Putamen (tissue), 1 donor: Measurements from ENCODE around the gene PAPSS2.
"Not testable (repeated sequence)": the region's sequence is repeated elsewhere in the genome, so short reads cannot be mapped to it uniquely, and the experiment has no call there.

ENCODE experiments used
- DNase-seq: peaks from one replicate; pipeline ENCODE4 v3.0.0-alpha.2; 2016; ENCODE audit warnings: low spot score

Gene PAPSS2

GRCh38 chr10:87659571-87660483 is at the start of gene PAPSS2:
TSS of gene PAPSS2 (plus strand) at chr10:87659878. CDS start at chr10:87659982, 104 bp downstream.
- DNase-seq: no peak

- not testable (repeated sequence) for DNase-seq
These were observed 48.3 kb upstream of the PAPSS2 start for GRCh38 chr10:87611341-87611740.

- no peak for DNase-seq
These were observed 47.6 kb upstream of the PAPSS2 start for GRCh38 chr10:87612115-87612514.

- DNase-seq: no peak
These were observed 45.9 kb upstream of the PAPSS2 start for GRCh38 chr10:87613751-87614150.

- no peak for DNase-seq
These were observed 43.8 kb upstream of the PAPSS2 start for GRCh38 chr10:87615856-87616255.

- no peak for DNase-seq
These were observed 42.2 kb upstream of the PAPSS2 start for GRCh38 chr10:87617503-87617902.

GRCh38 chr10:87618566-87619423 is 40.9 kb upstream of the PAPSS2 start:
- DNase-seq: no peak

GRCh38 chr10:87619705-87620104 is 40.0 kb upstream of the PAPSS2 start:
- DNase-seq: no peak

- not testable (repeated sequence) for DNase-seq
These were observed 38.2 kb upstream of the PAPSS2 start for GRCh38 chr10:87621440-87621839.

- no peak for DNase-seq
These were observed 37.2 kb upstream of the PAPSS2 start for GRCh38 chr10:87622314-87623004.

- DNase-seq: no peak
These were observed 36.5 kb upstream of the PAPSS2 start for GRCh38 chr10:87623191-87623590.

- no peak for DNase-seq
These were observed 34.0 kb upstream of the PAPSS2 start for GRCh38 chr10:87625661-87626060.

- no peak for DNase-seq
These were observed 33.2 kb upstream of the PAPSS2 start for GRCh38 chr10:87626422-87626892.

- DNase-seq: no peak
These were observed 29.5 kb upstream of the PAPSS2 start for GRCh38 chr10:87630171-87630570.

GRCh38 chr10:87632454-87632853 is 27.2 kb upstream of the PAPSS2 start:
- no peak for DNase-seq

GRCh38 chr10:87634311-87634710 is 25.4 kb upstream of the PAPSS2 start:
- DNase-seq: no peak

GRCh38 chr10:87635498-87636312 is 24.0 kb upstream of the PAPSS2 start:
- no peak for DNase-seq

- DNase-seq: no peak
These were observed 23.3 kb upstream of the PAPSS2 start for GRCh38 chr10:87636313-87636915.

GRCh38 chr10:87639493-87639892 is 20.2 kb upstream of the PAPSS2 start:
- DNase-seq: no peak

- no peak for DNase-seq
These were observed 19.6 kb upstream of the PAPSS2 start for GRCh38 chr10:87640043-87640442.

- DNase-seq: no peak
These were observed 17.2 kb upstream of the PAPSS2 start for GRCh38 chr10:87642486-87642885.
